Spleen (tissue), 11 donors: ENCODE data around the gene NRCAM. TPM values are rescaled to one million over a fixed set of nuclear protein-coding genes. Genes with fewer than 3 reads are reported as not detected.

ENCODE experiments used
- DNase-seq: peaks from one replicate; pipeline ENCODE4 v3.0.0-alpha.2; 2020
- H3K27ac ChIP-seq, 8 donors: fragments of 200-600 bp; sonication (generic) in 7 of 8; 1 replicate in 4 of 8; 2 replicates in 4 of 8; pipeline versions ENCODE4 v1.5.0 to v1.8.0; 2016 to 2021; ENCODE audit warnings: inconsistent platforms in 4 of 8, mild to moderate bottlenecking in 4 of 8, moderate library complexity in 1 of 8
- H3K27me3 ChIP-seq, 7 donors: fragments of 200-600 bp; sonication (generic) in 6 of 7; replicated peaks in 1 of 7; 1 replicate in 4 of 7; 2 replicates in 3 of 7; pipeline versions ENCODE4 v1.5.0 to v1.8.0; 2016 to 2021; ENCODE audit warnings: inconsistent platforms in 3 of 7, mild to moderate bottlenecking in 1 of 7
- H3K36me3 ChIP-seq, 6 donors: fragments of 200-600 bp; sonication (generic) in 5 of 6; 1 replicate in 4 of 6; 2 replicates in 2 of 6; pipeline versions ENCODE4 v1.5.0 to v1.8.0; 2016 to 2021; ENCODE audit warnings: inconsistent platforms in 2 of 6
- H3K4me1 ChIP-seq, 6 donors: fragments of 200-600 bp; sonication (generic) in 5 of 6; 1 replicate in 3 of 6; 2 replicates in 3 of 6; pipeline versions ENCODE4 v1.5.0 to v1.8.0; 2016 to 2021; ENCODE audit warnings: inconsistent platforms in 3 of 6
- H3K4me3 ChIP-seq, 8 donors: fragments of 200-600 bp; sonication (generic) in 7 of 8; 1 replicate in 4 of 8; 2 replicates in 4 of 8; pipeline versions ENCODE4 v1.5.0 to v1.8.0; 2016 to 2021; ENCODE audit warnings: inconsistent platforms in 4 of 8, mild to moderate bottlenecking in 4 of 8, moderate library complexity in 2 of 8
- H3K9me3 ChIP-seq, 8 donors: fragments of 200-600 bp; sonication (generic) in 7 of 8; 1 replicate in 4 of 8; 2 replicates in 4 of 8; pipeline versions ENCODE4 v1.5.0 to v1.8.0; 2016 to 2021; ENCODE audit warnings: inconsistent platforms in 4 of 8
- POLR2A ChIP-seq, 3 donors: fragments of 450-650 bp; IDR thresholded peaks; one replicate each; pipeline ENCODE4 v1.5.1; 2017; ENCODE audit warnings: antibody characterized with exemption in 3 of 3, mild to moderate bottlenecking in 1 of 3
- POLR2AphosphoS5 ChIP-seq, 3 donors: sonication (generic); formaldehyde crosslinking; IDR thresholded peaks; one replicate each; pipeline ENCODE4 v1.5.1; 2017; ENCODE audit warnings: antibody characterized with exemption in 3 of 3
- WGBS, 5 donors: extraction: QIAGEN DNeasy Blood & Tissue Kit in 3 of 5; methylation state at CpG; one replicate each; pipeline versions ENCODE4 v1.1.5 to v1.1.7; 2013 to 2018; 5-methylcytosine and 5-hydroxymethylcytosine counted together
- intact Hi-C: fragments of 100-400 bp; cut with DNase I; formaldehyde crosslinking; loops from one replicate; pipeline ENCODE4 v1.15.0; 2023; ENCODE audit warnings: low total_unique reads
- polyA plus RNA-seq, 3 donors: library from polyadenylated mRNA; stranded (reverse); fragments of 200-250 nt; gene quantifications; one replicate each; pipeline ENCODE4 v1.2.1, GENCODE V29; 2013
- total RNA-seq, 7 donors: library from RNA; depleted of rRNA in 3 of 7; stranded (reverse); fragments of >200 nt in 3 of 7; fragmentation: NEBNext Ultra II Directional in 4 of 7; extraction: Animal tissue kit (Norgen Biotek cat#: 25700) in 4 of 7; gene quantifications; one replicate each; pipeline versions ENCODE4 v1.1.0 to v1.2.1, GENCODE V29; 2016 to 2021
- TF ChIP-seq, protein P1 (sequence below), 11 experiments: fragments of 200-600 bp in 7 of 11; fragments of 450-650 bp in 4 of 11; sonication (generic) in 4 of 11; IDR thresholded peaks in 8 of 11; conservative IDR thresholded peaks in 3 of 11; 1 replicate in 7 of 11; 2 replicates in 4 of 11; pipeline versions ENCODE4 v1.4.0 to v1.8.0; 2016 to 2021; ENCODE audit warnings: antibody characterized with exemption in 11 of 11, inconsistent platforms in 4 of 11, mild to moderate bottlenecking in 1 of 11
- donor health status: healthy with polysubstance abuse.
- donor health status: DM: no; HTN: no; CAD: no; lungs with moderate emphysema.
- donor health status: DM: no; HTN: no; CAD: no.
- donor health status: Bipolar disorder and iron deficiency.
- donor health status: healthy.
- donor health status: DM: no; HTN: no; CAD: no.
- donor health status: DM: yes; HTN: yes; CAD: no.

NRCAM gene
- total and polyA plus RNA-seq, 10 donors = 4.1 to 88.5 (median 15.0) TPM

DNA sequence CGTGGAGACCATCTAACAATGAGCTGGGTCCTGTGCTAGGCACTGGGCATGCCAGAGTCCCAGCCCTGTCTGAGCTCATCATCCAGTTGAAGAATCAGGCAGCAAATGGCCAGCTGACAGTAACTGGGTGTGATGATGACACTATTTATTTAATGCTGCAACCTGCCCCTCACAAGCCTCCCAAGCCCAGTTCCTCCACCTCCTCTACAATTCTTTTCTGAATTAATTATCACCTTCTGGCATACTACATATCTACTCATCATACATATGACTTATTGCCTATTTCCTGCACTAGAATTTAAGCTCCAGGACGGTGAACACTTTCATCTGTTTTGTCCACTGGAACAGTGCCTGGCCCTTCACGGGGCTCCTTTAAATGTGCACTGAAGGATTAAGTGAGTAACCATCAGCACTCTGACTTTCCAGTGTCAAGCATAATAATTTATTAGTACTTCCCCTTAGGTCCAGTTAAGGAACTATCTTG, 229.4 kb downstream of the NRCAM start:
- no peaks in the 10 kb centered on the region for H3K9me3 ChIP-seq
- H3K27ac ChIP-seq = no peak overlapping the region
- no peaks in the 10 kb centered on the region for H3K27me3 ChIP-seq
- TF ChIP-seq, protein P1, sequence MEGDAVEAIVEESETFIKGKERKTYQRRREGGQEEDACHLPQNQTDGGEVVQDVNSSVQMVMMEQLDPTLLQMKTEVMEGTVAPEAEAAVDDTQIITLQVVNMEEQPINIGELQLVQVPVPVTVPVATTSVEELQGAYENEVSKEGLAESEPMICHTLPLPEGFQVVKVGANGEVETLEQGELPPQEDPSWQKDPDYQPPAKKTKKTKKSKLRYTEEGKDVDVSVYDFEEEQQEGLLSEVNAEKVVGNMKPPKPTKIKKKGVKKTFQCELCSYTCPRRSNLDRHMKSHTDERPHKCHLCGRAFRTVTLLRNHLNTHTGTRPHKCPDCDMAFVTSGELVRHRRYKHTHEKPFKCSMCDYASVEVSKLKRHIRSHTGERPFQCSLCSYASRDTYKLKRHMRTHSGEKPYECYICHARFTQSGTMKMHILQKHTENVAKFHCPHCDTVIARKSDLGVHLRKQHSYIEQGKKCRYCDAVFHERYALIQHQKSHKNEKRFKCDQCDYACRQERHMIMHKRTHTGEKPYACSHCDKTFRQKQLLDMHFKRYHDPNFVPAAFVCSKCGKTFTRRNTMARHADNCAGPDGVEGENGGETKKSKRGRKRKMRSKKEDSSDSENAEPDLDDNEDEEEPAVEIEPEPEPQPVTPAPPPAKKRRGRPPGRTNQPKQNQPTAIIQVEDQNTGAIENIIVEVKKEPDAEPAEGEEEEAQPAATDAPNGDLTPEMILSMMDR (IDR thresholded peaks at IDR 0.05 in 8 of 11, conservative IDR thresholded peaks at IDR 0.05 in 3 of 11) = no peak
- TF ChIP-seq POLR2AphosphoS5 (IDR thresholded peaks at IDR 0.05) (no peak), POLR2A (IDR thresholded peaks at IDR 0.05) (no peak)
- no peak for DNase-seq
- WGBS, 5 donors = 54 to 71% (median 55%) methylated on average over 3 of the region's 3 CpGs
- no peak overlapping the region for H3K4me3 ChIP-seq
- no peaks in the 10 kb centered on the region for H3K4me1 ChIP-seq
- intact Hi-C loops = no loop called here
- H3K36me3 ChIP-seq = no peaks in the 10 kb centered on the region

DNA sequence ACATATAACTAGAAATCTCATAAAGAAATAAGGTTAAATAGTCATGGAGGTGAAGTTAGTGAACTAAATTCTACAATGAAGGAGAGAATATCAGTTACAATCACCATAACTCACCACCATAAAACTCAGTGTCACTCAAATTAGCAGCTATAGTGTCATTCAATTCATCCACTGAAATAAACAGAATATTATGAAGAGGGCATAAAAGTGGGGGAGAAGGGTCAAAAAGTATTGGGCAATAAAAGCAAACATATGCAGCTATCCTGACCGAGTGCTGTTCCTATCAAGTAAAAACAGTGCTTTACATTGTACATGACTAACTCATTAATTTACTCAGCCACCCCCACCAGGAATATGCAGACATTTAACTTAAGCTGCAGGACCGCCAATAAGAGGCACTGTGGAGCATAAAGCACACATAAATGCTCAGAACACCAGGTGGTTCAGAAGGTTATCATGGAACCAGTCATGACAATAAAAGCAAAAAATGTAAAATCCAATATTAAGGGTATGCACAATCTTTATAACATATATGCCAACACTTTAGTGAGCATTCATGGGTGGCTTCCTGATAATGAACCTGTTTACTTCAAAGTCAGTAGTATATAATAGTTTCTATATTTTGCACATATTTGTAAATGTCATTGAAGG, 230.6 kb downstream of the NRCAM start:
- H3K27me3 ChIP-seq = no peaks in the 10 kb centered on the region
- H3K27ac ChIP-seq = no peak overlapping the region
- H3K9me3 ChIP-seq = no peaks in the 10 kb centered on the region
- H3K4me3 ChIP-seq = no peak overlapping the region
- H3K4me1 ChIP-seq = no peaks in the 10 kb centered on the region
- intact Hi-C loops = no loop called here
- H3K36me3 ChIP-seq = no peaks in the 10 kb centered on the region
- 77 to 96% (median 83%) methylated on average over 2 of the region's 2 CpGs for whole genome bisulfite sequencing, 5 donors
- TF ChIP-seq, protein P1 (IDR thresholded peaks at IDR 0.05 in 8 of 11, conservative IDR thresholded peaks at IDR 0.05 in 3 of 11) = no peak
- TF ChIP-seq POLR2A (IDR thresholded peaks at IDR 0.05) (no peak), POLR2AphosphoS5 (IDR thresholded peaks at IDR 0.05) (no peak)
- DNase-seq = no peak

DNA sequence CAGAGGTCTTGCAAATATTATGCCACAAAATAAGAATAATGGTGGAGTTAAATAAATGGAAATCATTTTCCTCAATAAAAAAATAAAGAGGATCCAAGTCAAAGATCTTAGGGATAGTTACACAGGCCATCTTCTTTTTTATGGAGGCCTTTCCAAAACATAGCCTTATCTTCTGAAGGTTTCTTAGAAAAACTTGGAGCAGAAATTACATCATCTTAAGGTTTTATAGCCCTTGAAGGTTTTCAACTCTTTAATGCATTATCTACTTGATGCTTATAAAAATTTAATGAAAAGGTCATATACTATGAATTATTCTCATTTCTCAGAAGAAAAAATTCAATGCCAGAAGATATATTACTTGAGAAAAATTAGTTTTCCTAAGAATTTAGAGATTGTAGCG, 231.8 kb downstream of the NRCAM start:
- Histone ChIP-seq H3K9me3 (no peaks in the 10 kb centered on the region), H3K36me3 (no peaks in the 10 kb centered on the region), H3K27ac (no peak overlapping the region), H3K27me3 (no peaks in the 10 kb centered on the region), H3K4me3 (no peak overlapping the region), H3K4me1 (no peaks in the 10 kb centered on the region)
- DNase-seq = no peak
- WGBS, 5 donors = 56 to 100% (median 94%) methylated on average over 1 of the region's 1 CpG
- intact Hi-C loops = no loop called here
- TF ChIP-seq POLR2AphosphoS5 (IDR thresholded peaks at IDR 0.05) (no peak), POLR2A (IDR thresholded peaks at IDR 0.05) (no peak)
- TF ChIP-seq, protein P1 (IDR thresholded peaks at IDR 0.05 in 8 of 11, conservative IDR thresholded peaks at IDR 0.05 in 3 of 11) = no peak

DNA sequence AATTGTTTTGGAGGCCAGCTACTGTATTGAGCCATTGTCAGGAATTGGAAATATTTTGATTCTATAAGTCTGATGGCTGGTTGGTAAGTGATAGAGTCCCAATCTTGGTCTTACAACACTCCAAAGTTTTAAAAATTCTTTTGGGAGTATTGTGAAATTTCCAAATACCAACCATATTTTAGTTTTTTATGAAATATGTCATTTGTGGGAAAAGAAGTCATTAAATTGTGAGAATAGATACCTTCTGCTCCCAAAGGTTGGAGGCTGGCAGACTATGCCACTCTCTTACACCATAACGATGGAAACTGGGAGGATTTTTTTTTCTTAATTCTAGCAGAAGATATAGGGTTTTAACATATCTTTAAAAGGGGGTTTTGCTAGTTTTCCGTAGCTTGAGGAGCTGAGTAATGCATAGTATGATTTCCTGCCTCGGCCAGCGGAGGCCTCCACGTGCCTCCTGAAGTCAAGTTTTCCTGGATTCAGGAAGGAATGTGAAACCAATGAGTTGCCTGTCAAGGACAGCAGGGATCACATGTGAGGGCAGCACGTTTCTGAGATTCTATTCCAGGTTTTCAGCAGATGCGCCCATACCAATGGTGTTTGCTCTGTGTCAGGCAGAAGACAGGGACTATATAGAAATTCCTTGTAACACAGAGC, 233.9 kb downstream of the NRCAM start:
- 57 to 71% (median 69%) methylated on average over 7 of the region's 7 CpGs for WGBS, 5 donors
- Histone ChIP-seq H3K27ac (peak overlapping the region in 1 of 8 donors; percentile 11), H3K9me3 (no peaks in the 10 kb centered on the region), H3K27me3 (peaks cover 0 to 4% (median 0%) of the 10 kb centered on the region in 7 donors), H3K4me3 (no peak overlapping the region), H3K4me1 (no peaks in the 10 kb centered on the region), H3K36me3 (no peaks in the 10 kb centered on the region)
- no peak for DNase-seq
- intact Hi-C loops = no loop called here
- TF ChIP-seq, protein P1 (IDR thresholded peaks at IDR 0.05 in 8 of 11, conservative IDR thresholded peaks at IDR 0.05 in 3 of 11) = no peak
- TF ChIP-seq POLR2A (IDR thresholded peaks at IDR 0.05) (no peak), POLR2AphosphoS5 (IDR thresholded peaks at IDR 0.05) (no peak)
